GM12872 (cell line): ENCODE measurements around the gene TMCO4.
A peak's percentile ranks its signal among the peaks of the same experiment; 100 is the strongest.

Experiments
- CTCF ChIP-seq: IDR thresholded peaks from 3 replicates; pipeline ENCODE4 v1.5.1; 2011; ENCODE audit warnings: low read depth, mild to moderate bottlenecking, low read length, moderate library complexity; ENCODE audit not compliant: insufficient read depth

Gene TMCO4

GRCh38 chr1:19655718-19656080, 144.0 kb downstream of the TMCO4 start:
- no peak for TF ChIP-seq CTCF

- TF ChIP-seq CTCF: no peak
Measured at GRCh38 chr1:19654886-19655717, 144.6 kb downstream of the TMCO4 start.

GRCh38 chr1:19654386-19654785, 145.3 kb downstream of the TMCO4 start:
- TF ChIP-seq CTCF: no peak

GRCh38 chr1:19651141-19651737, 148.5 kb downstream of the TMCO4 start:
- TF ChIP-seq CTCF: peak; percentile 76

- TF ChIP-seq CTCF: no peak
Measured at GRCh38 chr1:19650416-19651140, 149.1 kb downstream of the TMCO4 start.

GRCh38 chr1:19648689-19649088, 151.0 kb downstream of the TMCO4 start:
- no peak for TF ChIP-seq CTCF

- no peak for TF ChIP-seq CTCF
Measured at GRCh38 chr1:19648239-19648638, 151.5 kb downstream of the TMCO4 start.
